ENCODE measurements around the gene LNPEP. TPM values are rescaled to one million over a fixed set of nuclear protein-coding genes. Genes with fewer than 3 reads are reported as not detected.

The LNPEP gene
- total RNA-seq, 1 experiment from 2014 or later, result 37.6 TPM

DNA sequence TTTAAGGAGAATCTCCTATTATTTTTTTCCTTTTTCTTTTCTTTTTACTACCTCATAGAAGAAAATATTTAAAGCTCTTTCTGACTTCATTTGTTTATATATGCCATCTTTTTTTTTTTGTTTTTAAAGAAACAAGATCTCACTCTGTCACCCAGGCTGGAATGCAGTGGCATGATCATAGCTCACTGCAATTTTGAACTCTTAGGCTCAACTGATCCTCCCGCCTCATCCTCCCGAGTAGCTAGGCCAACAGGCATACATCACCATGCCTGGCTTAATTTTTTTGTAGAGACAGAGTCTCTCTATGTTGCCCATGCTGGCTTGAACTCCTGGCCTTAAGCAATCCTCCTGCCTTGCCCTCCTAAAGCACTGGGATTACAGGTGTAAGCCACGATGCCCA is 59.5 kb downstream of the LNPEP start:
- no peak for DNase-seq (ENCODE audit: low read depth)

- peak; percentile 47 for DNase-seq (ENCODE audit: low read depth)
These were observed 61.5 kb downstream of the LNPEP start for GRCh38 chr5:96997265-96997859.

DNA sequence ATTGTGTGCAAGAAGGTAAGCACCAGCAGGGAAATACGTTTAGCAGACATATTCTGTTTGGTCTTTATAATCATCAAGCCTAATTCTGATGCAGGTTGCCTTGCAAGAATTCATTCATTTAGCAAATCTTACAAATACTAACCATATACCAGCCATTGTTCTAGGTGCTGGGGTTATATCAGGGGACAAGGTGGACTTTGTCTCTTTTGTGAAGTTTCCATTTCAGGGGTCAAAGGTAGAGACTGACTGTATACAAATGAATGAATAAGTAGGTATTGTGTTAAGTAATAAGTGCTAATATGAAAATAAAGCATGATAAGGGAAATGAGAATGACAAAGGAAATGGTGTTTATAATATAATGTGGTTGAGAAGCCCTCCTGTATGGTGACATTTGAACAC is 64.0 kb downstream of the LNPEP start:
- no peak for DNase-seq (ENCODE audit: low read depth)

GRCh38 chr5:97000391-97000790 is 64.5 kb downstream of the LNPEP start:
- no peak for DNase-seq (ENCODE audit: low read depth)

GRCh38 chr5:97002983-97003382 is 67.1 kb downstream of the LNPEP start:
- DNase-seq (ENCODE audit: low read depth), result peak; percentile 4

DNA sequence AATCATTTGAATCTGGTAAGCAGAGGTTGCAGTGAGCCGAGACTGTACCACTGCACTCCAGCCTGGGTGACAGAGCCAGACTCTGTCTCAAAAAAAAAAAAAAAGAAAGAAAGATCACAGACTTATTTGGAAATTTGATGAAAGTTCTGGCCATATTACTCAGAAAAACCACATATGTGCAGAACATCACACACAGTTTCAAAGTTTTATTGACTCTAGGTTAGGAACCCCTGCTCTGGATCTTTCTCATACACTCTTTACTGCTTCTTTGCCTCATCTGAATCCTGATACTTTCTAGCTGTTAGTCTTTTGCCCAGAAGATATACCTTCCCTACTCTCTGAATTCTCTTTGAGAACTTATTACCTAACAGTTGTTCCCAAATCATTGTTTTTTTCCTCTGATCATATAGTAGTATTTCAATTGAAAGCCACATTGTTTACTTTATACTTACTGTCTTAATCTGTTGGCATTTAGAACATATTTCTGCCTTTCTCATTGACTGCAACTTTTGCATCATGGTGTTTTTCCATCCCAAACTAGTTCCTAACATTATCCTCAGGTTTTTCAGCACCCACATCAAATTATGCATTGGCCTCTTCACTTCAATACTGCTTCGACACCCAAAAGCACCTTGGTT is 68.7 kb downstream of the LNPEP start:
- peak; percentile 3 for DNase-seq (ENCODE audit: low read depth)

- no peak for DNase-seq (ENCODE audit: low read depth)
These were observed 70.7 kb downstream of the LNPEP start for GRCh38 chr5:97006454-97007060.

GRCh38 chr5:97009212-97009898 is 73.5 kb downstream of the LNPEP start:
- DNase-seq (ENCODE audit: low read depth), result no peak

DNA sequence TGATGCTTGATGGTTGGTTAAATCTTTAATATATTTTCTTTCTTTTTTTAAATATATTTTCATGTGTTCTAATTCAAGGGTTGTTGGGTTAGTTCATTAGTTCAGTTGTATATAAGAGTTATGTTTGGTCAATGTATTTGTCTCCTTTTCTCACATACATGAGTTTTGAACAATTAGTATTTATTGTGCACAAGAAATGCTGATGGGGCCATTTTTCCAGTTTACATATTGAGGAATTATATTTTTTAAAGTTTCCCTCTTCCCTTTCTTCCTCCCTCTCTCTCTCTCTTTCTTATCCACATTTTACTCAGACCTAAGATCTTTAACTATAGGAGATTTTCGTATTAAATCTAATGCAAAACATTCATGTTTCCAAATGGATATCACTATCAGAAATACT is 74.0 kb downstream of the LNPEP start:
- no peak for DNase-seq (ENCODE audit: low read depth)

- no peak for DNase-seq (ENCODE audit: low read depth)
These were observed 74.7 kb downstream of the LNPEP start for GRCh38 chr5:97010606-97011005.

- no peak for DNase-seq (ENCODE audit: low read depth)
These were observed 75.7 kb downstream of the LNPEP start for GRCh38 chr5:97011567-97011966.

DNA sequence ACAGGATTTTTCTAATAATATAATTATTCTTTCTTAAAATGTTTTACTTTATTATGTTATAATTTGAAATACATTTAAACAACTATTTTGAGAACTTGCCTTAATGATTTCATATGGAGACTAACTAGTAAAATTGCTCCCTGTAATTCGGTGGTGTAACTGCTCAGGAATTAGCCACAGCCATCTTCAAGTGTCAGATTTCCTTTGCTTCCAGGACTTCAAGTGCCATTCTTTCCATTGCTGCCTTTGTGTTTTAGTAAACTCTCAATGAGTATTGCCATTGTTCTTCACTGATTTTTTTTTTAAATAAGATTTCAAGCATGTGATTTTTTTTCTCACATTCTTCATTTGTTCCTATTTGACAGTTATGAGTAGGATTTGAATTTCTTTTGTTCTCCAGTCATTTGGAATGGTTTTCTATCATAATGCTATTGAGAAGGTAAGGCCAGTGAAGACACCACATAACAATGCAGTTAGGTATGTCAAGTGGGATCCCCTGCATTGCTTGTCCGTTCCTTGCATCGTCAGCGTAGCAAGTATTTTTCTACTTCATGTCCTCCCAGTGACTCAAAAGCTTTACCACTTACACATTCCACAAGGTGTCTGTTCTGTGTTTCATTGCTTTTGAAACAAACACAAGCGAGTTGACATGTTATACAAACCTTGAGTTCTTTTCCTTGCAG is 83.7 kb downstream of the LNPEP start:
- peak; percentile 39 for DNase-seq (ENCODE audit: low read depth)

DNA sequence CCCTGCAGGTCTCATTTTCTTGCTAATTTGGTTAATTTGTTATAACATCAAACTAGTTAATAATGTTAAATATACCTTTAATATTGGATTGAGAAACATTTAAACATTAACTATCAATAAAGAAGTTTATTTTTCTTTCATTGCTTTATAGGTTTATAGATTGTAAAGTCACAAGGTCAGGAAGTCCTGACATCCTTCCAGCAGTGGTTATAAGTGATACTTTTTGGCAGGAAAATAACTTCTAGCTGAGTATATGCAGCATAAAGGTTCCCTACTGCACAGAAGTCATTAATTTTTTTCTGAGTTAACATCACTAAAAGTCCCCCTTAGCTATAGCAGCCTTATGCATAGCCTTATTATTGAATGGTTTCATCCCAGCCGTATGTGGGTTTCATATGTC is 85.5 kb downstream of the LNPEP start:
- no peak for DNase-seq (ENCODE audit: low read depth)

GRCh38 chr5:97022898-97023297 is 87.0 kb downstream of the LNPEP start:
- DNase-seq (ENCODE audit: low read depth), result no peak

GRCh38 chr5:97026721-97027120 is 90.8 kb downstream of the LNPEP start:
- no peak for DNase-seq (ENCODE audit: low read depth)

GRCh38 chr5:97037819-97038218 is 101.9 kb downstream of the LNPEP start:
- DNase-seq (ENCODE audit: low read depth), result no peak

DNA sequence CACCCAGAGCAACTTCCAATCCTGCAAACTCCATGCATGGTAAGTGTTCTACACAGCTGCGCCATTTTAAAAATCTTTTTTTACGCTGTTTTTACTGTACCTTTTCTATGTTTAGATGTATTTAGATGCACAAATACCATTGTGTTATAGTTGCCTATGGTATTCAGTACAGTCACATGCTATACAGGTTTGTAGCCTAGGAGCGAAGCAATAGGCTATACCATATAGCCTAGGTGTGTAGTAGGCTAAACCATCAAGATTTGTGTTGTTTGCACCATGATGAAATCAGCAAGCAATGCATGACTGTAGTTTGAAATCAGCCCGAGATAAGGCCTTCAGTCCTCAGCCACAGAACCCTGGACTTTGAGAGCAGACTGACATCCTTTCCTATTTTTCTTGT is 105.4 kb downstream of the LNPEP start:
- DNase-seq (ENCODE audit: low read depth), result no peak

DNA sequence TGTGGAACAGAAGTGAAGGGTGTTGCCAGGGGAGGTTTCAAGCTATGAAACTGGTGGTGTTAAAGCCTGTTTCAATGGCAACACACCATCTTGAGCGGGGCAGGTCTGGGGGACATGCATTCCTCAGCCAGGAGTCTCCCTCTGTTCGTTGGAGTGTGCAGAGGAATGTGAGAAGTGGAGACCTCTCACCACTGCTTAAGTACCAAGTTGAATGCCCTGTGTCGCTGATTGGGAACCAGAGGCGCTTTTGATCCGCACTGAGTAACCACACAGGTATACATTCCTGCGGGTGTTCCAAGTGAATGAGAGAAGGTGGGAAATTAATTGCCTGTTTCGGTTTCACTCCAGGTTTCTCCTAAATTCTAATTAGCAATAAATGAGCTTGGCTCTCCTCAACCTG is 107.1 kb downstream of the LNPEP start:
- no peak for DNase-seq (ENCODE audit: low read depth)

- DNase-seq (ENCODE audit: low read depth), result no peak
These were observed 107.6 kb downstream of the LNPEP start for GRCh38 chr5:97043511-97043910.

DNA sequence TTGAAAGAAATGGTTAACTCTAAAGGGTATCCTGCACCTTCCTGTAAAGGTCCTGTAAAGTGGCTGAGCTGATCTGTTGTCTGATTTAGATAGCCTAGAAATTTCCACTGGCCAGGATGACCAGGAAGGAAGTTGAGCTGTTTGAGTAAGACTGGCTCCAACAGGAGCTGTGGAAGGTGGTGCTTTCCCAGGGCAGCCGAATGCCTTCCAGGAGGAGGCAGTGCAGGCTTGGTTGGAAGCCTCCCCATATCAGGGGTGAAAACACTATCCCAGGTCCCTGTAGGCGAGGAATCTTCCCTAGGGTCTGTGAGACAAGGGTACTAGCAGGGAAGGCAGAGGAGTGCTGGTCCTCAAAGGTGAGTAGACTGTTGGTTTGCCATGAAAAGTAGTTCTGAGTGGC is 108.2 kb downstream of the LNPEP start:
- DNase-seq (ENCODE audit: low read depth), result peak; percentile 19

GRCh38 chr5:97046270-97046982 is 110.5 kb downstream of the LNPEP start:
- DNase-seq (ENCODE audit: low read depth), result peak; percentile 49

DNA sequence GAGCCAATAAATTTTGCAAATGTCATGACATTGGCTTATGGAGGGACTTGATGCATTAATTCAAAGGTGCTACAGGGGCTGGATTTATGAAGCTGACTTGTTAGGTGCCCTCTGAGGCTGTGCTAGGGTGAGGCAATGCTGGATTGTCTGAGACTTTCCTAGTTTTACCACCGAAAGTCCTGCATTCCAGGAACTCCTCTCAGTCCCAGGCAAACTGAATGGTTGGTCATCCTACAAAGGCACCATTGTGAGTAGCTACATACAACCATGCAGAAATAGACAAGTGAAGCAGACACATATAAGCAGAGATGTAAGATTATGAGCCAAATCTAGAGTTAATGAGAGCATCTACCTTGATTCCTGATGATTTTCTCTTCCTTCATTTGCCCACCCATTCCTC is 111.2 kb downstream of the LNPEP start:
- no peak for DNase-seq (ENCODE audit: low read depth)
